ENCODE results near the gene RB1. TPM values are rescaled to one million over a fixed set of nuclear protein-coding genes. Genes with fewer than 3 reads are reported as not detected.
A peak's percentile ranks its signal among the peaks of the same experiment; 100 is the strongest.

RB1 gene
- total RNA-seq, 1 experiment from 2014 or later = 104 TPM

- peaks cover 68% of the 10 kb centered on the region for H3K36me3 ChIP-seq (ENCODE audit: insufficient read depth, low read length)
- H3K9me3 ChIP-seq (ENCODE audit: low read length) = no peaks in the 10 kb centered on the region
- H3K79me2 ChIP-seq (ENCODE audit: low read length) = peaks cover 23% of the 10 kb centered on the region; the same call in 1 of the 2 replicates
- no peaks in the 10 kb centered on the region for H4K20me1 ChIP-seq (ENCODE audit: insufficient read depth, low read depth, low read length)
- H2AFZ ChIP-seq (ENCODE audit: low read length) = no peak overlapping the region
- no peak overlapping the region for H3K27ac ChIP-seq (ENCODE audit: low read length)
- no peak for DNase-seq
- H3K4me1 ChIP-seq (ENCODE audit: low read length) = no peaks in the 10 kb centered on the region
- no peaks in the 10 kb centered on the region for H3K27me3 ChIP-seq (ENCODE audit: low read length)
- no peak overlapping the region for H3K4me3 ChIP-seq (ENCODE audit: low read length)
- no peaks in the 10 kb centered on the region for H3K9me2 ChIP-seq (replicated peaks; ENCODE audit: insufficient read depth, low read length)
- H3K4me2 ChIP-seq (ENCODE audit: low read depth, low read length, poor library complexity, severe bottlenecking) = no peak overlapping the region
- H3K9ac ChIP-seq (ENCODE audit: low read length) = no peak overlapping the region
Measured at GRCh38 chr13:48380581-48380980, 77.0 kb downstream of the RB1 start.

GRCh38 chr13:48383384-48383783 is 79.8 kb downstream of the RB1 start:
- no peaks in the 10 kb centered on the region for H3K9me3 ChIP-seq (ENCODE audit: low read length)
- H2AFZ ChIP-seq (ENCODE audit: low read length) = no peak overlapping the region
- no peaks in the 10 kb centered on the region for H3K9me2 ChIP-seq (replicated peaks; ENCODE audit: insufficient read depth, low read length)
- H3K4me2 ChIP-seq (ENCODE audit: low read depth, low read length, poor library complexity, severe bottlenecking) = no peak overlapping the region
- H3K79me2 ChIP-seq (ENCODE audit: low read length) = peaks cover 35% of the 10 kb centered on the region; the same call in 1 of the 2 replicates
- no peak overlapping the region for H3K4me3 ChIP-seq (ENCODE audit: low read length)
- no peak for DNase-seq
- H4K20me1 ChIP-seq (ENCODE audit: insufficient read depth, low read depth, low read length) = no peaks in the 10 kb centered on the region
- no peak overlapping the region for H3K9ac ChIP-seq (ENCODE audit: low read length)
- H3K27ac ChIP-seq (ENCODE audit: low read length) = no peak overlapping the region
- H3K4me1 ChIP-seq (ENCODE audit: low read length) = no peaks in the 10 kb centered on the region
- H3K36me3 ChIP-seq (ENCODE audit: insufficient read depth, low read length) = peaks cover 52% of the 10 kb centered on the region
- no peaks in the 10 kb centered on the region for H3K27me3 ChIP-seq (ENCODE audit: low read length)

- Histone ChIP-seq H4K20me1 (ENCODE audit: insufficient read depth, low read depth, low read length) (no peaks in the 10 kb centered on the region), H3K36me3 (ENCODE audit: insufficient read depth, low read length) (peaks cover 27% of the 10 kb centered on the region), H3K9me2 (replicated peaks; ENCODE audit: insufficient read depth, low read length) (no peaks in the 10 kb centered on the region), H3K27ac (ENCODE audit: low read length) (no peak overlapping the region), H3K27me3 (ENCODE audit: low read length) (no peaks in the 10 kb centered on the region), H3K4me1 (ENCODE audit: low read length) (no peaks in the 10 kb centered on the region), H2AFZ (ENCODE audit: low read length) (no peak overlapping the region), H3K4me3 (ENCODE audit: low read length) (no peak overlapping the region), H3K79me2 (ENCODE audit: low read length) (peaks cover 40% of the 10 kb centered on the region), H3K9me3 (ENCODE audit: low read length) (no peaks in the 10 kb centered on the region), H3K9ac (ENCODE audit: low read length) (no peak overlapping the region), H3K4me2 (ENCODE audit: low read depth, low read length, poor library complexity, severe bottlenecking) (no peak overlapping the region)
- DNase-seq = no peak
Measured at GRCh38 chr13:48386816-48387215, 83.3 kb downstream of the RB1 start.

- DNase-seq = no peak
- Histone ChIP-seq H4K20me1 (ENCODE audit: insufficient read depth, low read depth, low read length) (no peaks in the 10 kb centered on the region), H3K9me3 (ENCODE audit: low read length) (peaks cover 3% of the 10 kb centered on the region; the same call in 1 of the 2 replicates), H3K4me3 (ENCODE audit: low read length) (no peak overlapping the region), H2AFZ (ENCODE audit: low read length) (no peak overlapping the region), H3K9me2 (replicated peaks; ENCODE audit: insufficient read depth, low read length) (no peaks in the 10 kb centered on the region), H3K27ac (ENCODE audit: low read length) (no peak overlapping the region), H3K36me3 (ENCODE audit: insufficient read depth, low read length) (peaks cover 28% of the 10 kb centered on the region), H3K79me2 (ENCODE audit: low read length) (peaks cover 35% of the 10 kb centered on the region), H3K9ac (ENCODE audit: low read length) (no peak overlapping the region), H3K27me3 (ENCODE audit: low read length) (no peaks in the 10 kb centered on the region), H3K4me2 (ENCODE audit: low read depth, low read length, poor library complexity, severe bottlenecking) (no peak overlapping the region), H3K4me1 (ENCODE audit: low read length) (no peaks in the 10 kb centered on the region)
Measured at GRCh38 chr13:48391257-48391656, 87.7 kb downstream of the RB1 start.

- Histone ChIP-seq H3K4me1 (ENCODE audit: low read length) (peaks cover 6% of the 10 kb centered on the region), H3K9ac (ENCODE audit: low read length) (no peak overlapping the region), H3K27ac (ENCODE audit: low read length) (no peak overlapping the region), H4K20me1 (ENCODE audit: insufficient read depth, low read depth, low read length) (no peaks in the 10 kb centered on the region), H3K36me3 (ENCODE audit: insufficient read depth, low read length) (peaks cover 25% of the 10 kb centered on the region), H3K4me2 (ENCODE audit: low read depth, low read length, poor library complexity, severe bottlenecking) (no peak overlapping the region), H2AFZ (ENCODE audit: low read length) (no peak overlapping the region), H3K9me2 (replicated peaks; ENCODE audit: insufficient read depth, low read length) (no peaks in the 10 kb centered on the region), H3K79me2 (ENCODE audit: low read length) (peaks cover 24% of the 10 kb centered on the region), H3K4me3 (ENCODE audit: low read length) (no peak overlapping the region), H3K27me3 (ENCODE audit: low read length) (no peaks in the 10 kb centered on the region), H3K9me3 (ENCODE audit: low read length) (peaks cover 3% of the 10 kb centered on the region; the same call in 1 of the 2 replicates)
- no peak for DNase-seq
Measured at GRCh38 chr13:48393030-48393697, 89.6 kb downstream of the RB1 start.

GRCh38 chr13:48393698-48394085 is 90.1 kb downstream of the RB1 start:
- Histone ChIP-seq H3K79me2 (ENCODE audit: low read length) (peaks cover 23% of the 10 kb centered on the region), H3K4me3 (ENCODE audit: low read length) (no peak overlapping the region), H3K9me3 (ENCODE audit: low read length) (peaks cover 3% of the 10 kb centered on the region; the same call in 1 of the 2 replicates), H4K20me1 (ENCODE audit: insufficient read depth, low read depth, low read length) (no peaks in the 10 kb centered on the region), H3K9ac (ENCODE audit: low read length) (no peak overlapping the region), H3K36me3 (ENCODE audit: insufficient read depth, low read length) (peaks cover 25% of the 10 kb centered on the region), H3K4me1 (ENCODE audit: low read length) (peaks cover 11% of the 10 kb centered on the region), H3K9me2 (replicated peaks; ENCODE audit: insufficient read depth, low read length) (no peaks in the 10 kb centered on the region), H2AFZ (ENCODE audit: low read length) (no peak overlapping the region), H3K27me3 (ENCODE audit: low read length) (no peaks in the 10 kb centered on the region), H3K27ac (ENCODE audit: low read length) (no peak overlapping the region), H3K4me2 (ENCODE audit: low read depth, low read length, poor library complexity, severe bottlenecking) (no peak overlapping the region)
- DNase-seq = no peak

GRCh38 chr13:48397744-48398143 is 94.2 kb downstream of the RB1 start:
- Histone ChIP-seq H3K9me2 (replicated peaks; ENCODE audit: insufficient read depth, low read length) (no peaks in the 10 kb centered on the region), H3K27me3 (ENCODE audit: low read length) (no peaks in the 10 kb centered on the region), H3K79me2 (ENCODE audit: low read length) (peaks cover 38% of the 10 kb centered on the region), H3K36me3 (ENCODE audit: insufficient read depth, low read length) (peaks cover 15% of the 10 kb centered on the region), H3K9ac (ENCODE audit: low read length) (no peak overlapping the region), H3K4me2 (ENCODE audit: low read depth, low read length, poor library complexity, severe bottlenecking) (no peak overlapping the region), H3K4me3 (ENCODE audit: low read length) (no peak overlapping the region), H2AFZ (ENCODE audit: low read length) (no peak overlapping the region), H3K27ac (ENCODE audit: low read length) (peak overlapping the region; percentile 38), H4K20me1 (ENCODE audit: insufficient read depth, low read depth, low read length) (no peaks in the 10 kb centered on the region), H3K9me3 (ENCODE audit: low read length) (peaks cover 3% of the 10 kb centered on the region; the same call in 1 of the 2 replicates), H3K4me1 (ENCODE audit: low read length) (peaks cover 48% of the 10 kb centered on the region)
- DNase-seq = no peak

- Histone ChIP-seq H4K20me1 (ENCODE audit: insufficient read depth, low read depth, low read length) (no peaks in the 10 kb centered on the region), H3K27me3 (ENCODE audit: low read length) (no peaks in the 10 kb centered on the region), H3K4me2 (ENCODE audit: low read depth, low read length, poor library complexity, severe bottlenecking) (peak overlapping the region; percentile 54), H3K27ac (ENCODE audit: low read length) (peak overlapping the region; percentile 38), H3K9me2 (replicated peaks; ENCODE audit: insufficient read depth, low read length) (no peaks in the 10 kb centered on the region), H3K79me2 (ENCODE audit: low read length) (peaks cover 37% of the 10 kb centered on the region), H3K4me1 (ENCODE audit: low read length) (peaks cover 56% of the 10 kb centered on the region), H3K9ac (ENCODE audit: low read length) (no peak overlapping the region), H3K4me3 (ENCODE audit: low read length) (no peak overlapping the region), H2AFZ (ENCODE audit: low read length) (no peak overlapping the region), H3K9me3 (ENCODE audit: low read length) (no peaks in the 10 kb centered on the region), H3K36me3 (ENCODE audit: insufficient read depth, low read length) (peaks cover 6% of the 10 kb centered on the region)
- no peak for DNase-seq
Measured at GRCh38 chr13:48398450-48399095, 95.0 kb downstream of the RB1 start.

Measured in Karpas-422 (cell line).